ENCODE measurements around the gene RPL11. TPM values are rescaled to one million over a fixed set of nuclear protein-coding genes. Genes with fewer than 3 reads are reported as not detected.

The RPL11 gene
- polyA plus RNA-seq, 1 donor (not counting 4 experiments of a cell fraction or from before 2014, with no cell fraction given): 2,447 TPM

DNA sequence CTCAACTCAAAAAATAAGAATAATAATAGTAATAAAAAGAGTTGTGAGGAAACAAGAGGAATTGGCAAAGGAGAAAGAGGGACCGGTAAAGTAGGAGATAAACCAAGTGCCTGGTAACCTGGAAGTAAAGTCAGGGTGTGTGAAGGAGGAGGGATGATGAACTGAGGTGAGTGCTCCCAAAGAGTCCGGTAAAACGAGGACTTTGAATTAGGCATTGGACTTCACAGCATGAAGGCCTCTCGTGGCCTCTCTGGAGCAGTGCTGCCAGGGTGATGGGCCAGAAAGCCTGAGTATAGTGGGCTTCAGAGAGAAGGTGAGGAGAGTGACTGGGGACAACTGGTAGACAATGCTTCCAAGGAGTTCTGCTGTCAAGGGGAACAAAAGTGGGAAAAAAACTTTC, 17.6 kb downstream of the RPL11 start:
- H3K27ac ChIP-seq (ENCODE audit: control insufficient read depth, insufficient read depth, low read length): no peak overlapping the region
- no peaks in the 10 kb centered on the region for H3K4me1 ChIP-seq (ENCODE audit: control insufficient read depth, extremely low read depth, insufficient read depth, low read length)
- H4K20me1 ChIP-seq (ENCODE audit: control insufficient read depth, extremely low read depth, insufficient read depth, low read length): peaks cover 10% of the 10 kb centered on the region
- FAIRE-seq (no peak), DNase-seq (ENCODE audit: low read depth, low spot score) (no peak)
- H3K9me1 ChIP-seq (ENCODE audit: control insufficient read depth, extremely low read depth, insufficient read depth, low read length): no peaks in the 10 kb centered on the region
- H3K4me2 ChIP-seq (ENCODE audit: control insufficient read depth, extremely low read depth, insufficient read depth, low read depth, low read length): no peak overlapping the region
- dilution Hi-C loops (cut with MboI; ENCODE audit: extremely low pct_ligation_motif_present, low sequenced_read_pairs): no loop called here
- H3K36me3 ChIP-seq (ENCODE audit: control insufficient read depth in 2 of 2, extremely low read depth in 1 of 2, insufficient read depth in 2 of 2, low read length in 2 of 2): peaks cover 6 to 11% of the 10 kb centered on the region in 2 experiments
- no peak overlapping the region for H3K9ac ChIP-seq (ENCODE audit: control insufficient read depth, extremely low read depth, insufficient read depth, low read length)
- TF ChIP-seq, protein P1, sequence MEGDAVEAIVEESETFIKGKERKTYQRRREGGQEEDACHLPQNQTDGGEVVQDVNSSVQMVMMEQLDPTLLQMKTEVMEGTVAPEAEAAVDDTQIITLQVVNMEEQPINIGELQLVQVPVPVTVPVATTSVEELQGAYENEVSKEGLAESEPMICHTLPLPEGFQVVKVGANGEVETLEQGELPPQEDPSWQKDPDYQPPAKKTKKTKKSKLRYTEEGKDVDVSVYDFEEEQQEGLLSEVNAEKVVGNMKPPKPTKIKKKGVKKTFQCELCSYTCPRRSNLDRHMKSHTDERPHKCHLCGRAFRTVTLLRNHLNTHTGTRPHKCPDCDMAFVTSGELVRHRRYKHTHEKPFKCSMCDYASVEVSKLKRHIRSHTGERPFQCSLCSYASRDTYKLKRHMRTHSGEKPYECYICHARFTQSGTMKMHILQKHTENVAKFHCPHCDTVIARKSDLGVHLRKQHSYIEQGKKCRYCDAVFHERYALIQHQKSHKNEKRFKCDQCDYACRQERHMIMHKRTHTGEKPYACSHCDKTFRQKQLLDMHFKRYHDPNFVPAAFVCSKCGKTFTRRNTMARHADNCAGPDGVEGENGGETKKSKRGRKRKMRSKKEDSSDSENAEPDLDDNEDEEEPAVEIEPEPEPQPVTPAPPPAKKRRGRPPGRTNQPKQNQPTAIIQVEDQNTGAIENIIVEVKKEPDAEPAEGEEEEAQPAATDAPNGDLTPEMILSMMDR (optimal IDR thresholded peaks at IDR 0.05 in 1 of 3, IDR thresholded peaks at IDR 0.05 in 1 of 3, conservative IDR thresholded peaks at IDR 0.05 in 1 of 3; ENCODE audit: extremely low read depth in 1 of 3, insufficient read depth in 2 of 3, low read length in 3 of 3): no peak
- TF ChIP-seq EZH2 (IDR thresholded peaks at IDR 0.05; ENCODE audit: low read length): no peak
- H3K4me3 ChIP-seq (ENCODE audit: control insufficient read depth in 2 of 3, extremely low read depth in 1 of 3, insufficient read depth in 2 of 3, low read depth in 1 of 3, low read length in 3 of 3): no peak overlapping the region
- no peaks in the 10 kb centered on the region for H3K9me3 ChIP-seq (ENCODE audit: control insufficient read depth, low read depth, low read length)
- H2AFZ ChIP-seq (ENCODE audit: control insufficient read depth, low read length): no peak overlapping the region
- H3K27me3 ChIP-seq (ENCODE audit: control insufficient read depth, extremely low read depth, insufficient read depth, low read length): no peaks in the 10 kb centered on the region
- peaks cover 15% of the 10 kb centered on the region for H3K79me2 ChIP-seq (ENCODE audit: control insufficient read depth, insufficient read depth, low read length)

GRCh38 chr1:23718482-23718881, 26.9 kb downstream of the RPL11 start:
- no peak overlapping the region for H3K9ac ChIP-seq (ENCODE audit: control insufficient read depth, extremely low read depth, insufficient read depth, low read length)
- H3K4me2 ChIP-seq (ENCODE audit: control insufficient read depth, extremely low read depth, insufficient read depth, low read depth, low read length): no peak overlapping the region
- peaks cover 2% of the 10 kb centered on the region for H4K20me1 ChIP-seq (ENCODE audit: control insufficient read depth, extremely low read depth, insufficient read depth, low read length)
- peaks cover 6% of the 10 kb centered on the region for H3K79me2 ChIP-seq (ENCODE audit: control insufficient read depth, insufficient read depth, low read length)
- no peak overlapping the region for H3K27ac ChIP-seq (ENCODE audit: control insufficient read depth, insufficient read depth, low read length)
- H2AFZ ChIP-seq (ENCODE audit: control insufficient read depth, low read length): no peak overlapping the region
- no peak overlapping the region for H3K4me3 ChIP-seq (ENCODE audit: control insufficient read depth in 2 of 3, extremely low read depth in 1 of 3, insufficient read depth in 2 of 3, low read depth in 1 of 3, low read length in 3 of 3)
- DNase-seq (ENCODE audit: low read depth, low spot score): no peak
- dilution Hi-C loops (cut with MboI; ENCODE audit: extremely low pct_ligation_motif_present, low sequenced_read_pairs): no loop called here
- H3K9me3 ChIP-seq (ENCODE audit: control insufficient read depth, low read depth, low read length): no peaks in the 10 kb centered on the region
- peak; percentile 56 for FAIRE-seq
- H3K4me1 ChIP-seq (ENCODE audit: control insufficient read depth, extremely low read depth, insufficient read depth, low read length): peaks cover 4% of the 10 kb centered on the region
- H3K27me3 ChIP-seq (ENCODE audit: control insufficient read depth, extremely low read depth, insufficient read depth, low read length): no peaks in the 10 kb centered on the region
- peaks cover 4 to 5% of the 10 kb centered on the region in 2 experiments for H3K36me3 ChIP-seq (ENCODE audit: control insufficient read depth in 2 of 2, extremely low read depth in 1 of 2, insufficient read depth in 2 of 2, low read length in 2 of 2)
- H3K9me1 ChIP-seq (ENCODE audit: control insufficient read depth, extremely low read depth, insufficient read depth, low read length): peaks cover 5% of the 10 kb centered on the region
- no peak for TF ChIP-seq EZH2 (IDR thresholded peaks at IDR 0.05; ENCODE audit: low read length)
- TF ChIP-seq, protein P1 (optimal IDR thresholded peaks at IDR 0.05 in 1 of 3, IDR thresholded peaks at IDR 0.05 in 1 of 3, conservative IDR thresholded peaks at IDR 0.05 in 1 of 3; ENCODE audit: extremely low read depth in 1 of 3, insufficient read depth in 2 of 3, low read length in 3 of 3): peak; percentile 66 to 83 (median 74)

Data from keratinocyte (primary cell).